Upper lobe of left lung (tissue), 6 donors: ENCODE measurements around the gene S100A9. TPM values are rescaled to one million over a fixed set of nuclear protein-coding genes. Genes with fewer than 3 reads are reported as not detected.

Experiments
- ATAC-seq, 2 donors: fragments of 200-7000 bp; cut with Tn5 transposase; one replicate each; pipeline ENCODE4 v1.9.1; 2022; ENCODE audit warnings: mild to moderate bottlenecking in 2 of 2, moderate library complexity in 2 of 2; ENCODE audit not compliant: low FRiP score in 2 of 2
- DNase-seq, 2 donors: peaks; one replicate each; pipeline ENCODE4 v3.0.0-alpha.2; 2019 to 2020
- H3K27ac ChIP-seq, 4 donors: fragments of 200-600 bp; sonication (generic); one replicate each; pipeline ENCODE4 v1.5.1; 2016 to 2019
- H3K27me3 ChIP-seq, 4 donors: fragments of 200-600 bp; sonication (generic); one replicate each; pipeline ENCODE4 v1.5.1; 2017 to 2019
- H3K36me3 ChIP-seq, 4 donors: fragments of 200-600 bp; sonication (generic); one replicate each; pipeline ENCODE4 v1.5.1; 2016 to 2019
- H3K4me1 ChIP-seq, 4 donors: fragments of 200-600 bp; sonication (generic); one replicate each; pipeline ENCODE4 v1.5.1; 2018 to 2019
- H3K4me3 ChIP-seq, 4 donors: fragments of 200-600 bp; sonication (generic); one replicate each; pipeline ENCODE4 v1.5.1; 2017 to 2019; ENCODE audit warnings: mild to moderate bottlenecking in 2 of 4, moderate library complexity in 1 of 4
- H3K9me3 ChIP-seq, 4 donors: fragments of 200-600 bp; sonication (generic); one replicate each; pipeline ENCODE4 v1.5.1; 2018 to 2019
- EP300 ChIP-seq, 4 donors: sonication (generic); formaldehyde crosslinking; IDR thresholded peaks; one replicate each; pipeline ENCODE4 v1.5.1; 2017; ENCODE audit warnings: antibody characterized with exemption in 4 of 4, control low read depth in 2 of 4
- POLR2A ChIP-seq, 4 donors: fragments of 450-650 bp; IDR thresholded peaks; one replicate each; pipeline ENCODE4 v1.5.1; 2016 to 2017; ENCODE audit warnings: antibody characterized with exemption in 4 of 4, mild to moderate bottlenecking in 2 of 4
- POLR2AphosphoS5 ChIP-seq, 2 donors: sonication (generic); formaldehyde crosslinking; IDR thresholded peaks; one replicate each; pipeline ENCODE4 v1.5.1; 2017; ENCODE audit warnings: antibody characterized with exemption in 2 of 2
- WGBS, 2 donors: methylation state at CpG; one replicate each; pipeline ENCODE4 v1.1.5; 2017 to 2018; 5-methylcytosine and 5-hydroxymethylcytosine counted together
- total RNA-seq, 6 donors: library from RNA; depleted of rRNA in 4 of 6; stranded (reverse); fragments of >200 nt in 4 of 6; gene quantifications; one replicate each; pipeline versions ENCODE4 v1.1.0 to v1.2.1, GENCODE V29; 2016 to 2021
- TF ChIP-seq, protein P1 (sequence below), 6 experiments: fragments of 450-650 bp in 4 of 6; fragments of 200-600 bp in 2 of 6; sonication (generic) in 2 of 6; IDR thresholded peaks; one replicate each; pipeline ENCODE4 v1.5.1; 2016 to 2019; ENCODE audit warnings: antibody characterized with exemption in 6 of 6
- donor health status: DM: no; HTN: no; CAD: no; lungs with moderate emphysema.
- donor health status: DM: no; HTN: yes; CAD: no; lungs with severe emphysema.

Gene S100A9
- total RNA-seq, 6 donors from 2014 or later = 133 to 1,125 (median 606) TPM

- Histone ChIP-seq H3K36me3 (no peaks in the 10 kb centered on the region), H3K4me3 (no peak overlapping the region), H3K9me3 (no peaks in the 10 kb centered on the region), H3K4me1 (peaks cover 4 to 23% (median 19%) of the 10 kb centered on the region in 4 donors), H3K27me3 (no peaks in the 10 kb centered on the region), H3K27ac (no peak overlapping the region)
- TF ChIP-seq POLR2A (IDR thresholded peaks at IDR 0.05) = no peak
- TF ChIP-seq EP300 (IDR thresholded peaks at IDR 0.05) = no peak
- TF ChIP-seq, protein P1, sequence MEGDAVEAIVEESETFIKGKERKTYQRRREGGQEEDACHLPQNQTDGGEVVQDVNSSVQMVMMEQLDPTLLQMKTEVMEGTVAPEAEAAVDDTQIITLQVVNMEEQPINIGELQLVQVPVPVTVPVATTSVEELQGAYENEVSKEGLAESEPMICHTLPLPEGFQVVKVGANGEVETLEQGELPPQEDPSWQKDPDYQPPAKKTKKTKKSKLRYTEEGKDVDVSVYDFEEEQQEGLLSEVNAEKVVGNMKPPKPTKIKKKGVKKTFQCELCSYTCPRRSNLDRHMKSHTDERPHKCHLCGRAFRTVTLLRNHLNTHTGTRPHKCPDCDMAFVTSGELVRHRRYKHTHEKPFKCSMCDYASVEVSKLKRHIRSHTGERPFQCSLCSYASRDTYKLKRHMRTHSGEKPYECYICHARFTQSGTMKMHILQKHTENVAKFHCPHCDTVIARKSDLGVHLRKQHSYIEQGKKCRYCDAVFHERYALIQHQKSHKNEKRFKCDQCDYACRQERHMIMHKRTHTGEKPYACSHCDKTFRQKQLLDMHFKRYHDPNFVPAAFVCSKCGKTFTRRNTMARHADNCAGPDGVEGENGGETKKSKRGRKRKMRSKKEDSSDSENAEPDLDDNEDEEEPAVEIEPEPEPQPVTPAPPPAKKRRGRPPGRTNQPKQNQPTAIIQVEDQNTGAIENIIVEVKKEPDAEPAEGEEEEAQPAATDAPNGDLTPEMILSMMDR (IDR thresholded peaks at IDR 0.05) = no peak
- TF ChIP-seq POLR2AphosphoS5 (IDR thresholded peaks at IDR 0.05) = no peak
- ATAC-seq = no peak
- DNase-seq = no peak
- WGBS, 2 donors = 83 to 96% methylated on average over 4 of the region's 4 CpGs
Observed at GRCh38 chr1:153341431-153341934, 16.2 kb upstream of the S100A9 start.

DNA sequence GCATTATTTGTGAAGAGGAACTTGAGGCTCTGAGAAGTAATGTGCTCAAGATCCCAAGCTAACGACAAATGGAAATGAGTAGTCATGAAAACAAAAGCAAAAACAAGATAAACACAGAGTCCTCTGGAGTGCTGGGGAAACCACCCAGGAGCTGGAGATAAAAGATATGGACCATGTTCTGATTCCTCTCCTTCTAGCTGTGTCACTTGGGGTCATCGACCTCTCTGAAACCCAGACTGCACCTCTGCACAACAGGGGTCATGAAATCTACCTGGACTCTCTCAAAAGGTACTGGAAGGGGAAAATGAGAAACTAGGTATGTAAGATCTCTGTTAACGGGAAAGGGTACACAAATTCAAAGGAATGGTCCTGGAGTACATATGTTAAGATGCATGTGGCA, 15.5 kb upstream of the S100A9 start:
- TF ChIP-seq, protein P1 (IDR thresholded peaks at IDR 0.05) = no peak
- TF ChIP-seq POLR2A (IDR thresholded peaks at IDR 0.05) (no peak), EP300 (IDR thresholded peaks at IDR 0.05) (no peak), POLR2AphosphoS5 (IDR thresholded peaks at IDR 0.05) (no peak)
- Histone ChIP-seq H3K36me3 (no peaks in the 10 kb centered on the region), H3K4me3 (no peak overlapping the region), H3K9me3 (no peaks in the 10 kb centered on the region), H3K27me3 (no peaks in the 10 kb centered on the region), H3K27ac (no peak overlapping the region), H3K4me1 (peaks cover 4 to 25% (median 19%) of the 10 kb centered on the region in 4 donors)
- DNase-seq (no peak), ATAC-seq (no peak)
- 73 to 74% methylated on average over 3 of the region's 3 CpGs for WGBS, 2 donors

DNA sequence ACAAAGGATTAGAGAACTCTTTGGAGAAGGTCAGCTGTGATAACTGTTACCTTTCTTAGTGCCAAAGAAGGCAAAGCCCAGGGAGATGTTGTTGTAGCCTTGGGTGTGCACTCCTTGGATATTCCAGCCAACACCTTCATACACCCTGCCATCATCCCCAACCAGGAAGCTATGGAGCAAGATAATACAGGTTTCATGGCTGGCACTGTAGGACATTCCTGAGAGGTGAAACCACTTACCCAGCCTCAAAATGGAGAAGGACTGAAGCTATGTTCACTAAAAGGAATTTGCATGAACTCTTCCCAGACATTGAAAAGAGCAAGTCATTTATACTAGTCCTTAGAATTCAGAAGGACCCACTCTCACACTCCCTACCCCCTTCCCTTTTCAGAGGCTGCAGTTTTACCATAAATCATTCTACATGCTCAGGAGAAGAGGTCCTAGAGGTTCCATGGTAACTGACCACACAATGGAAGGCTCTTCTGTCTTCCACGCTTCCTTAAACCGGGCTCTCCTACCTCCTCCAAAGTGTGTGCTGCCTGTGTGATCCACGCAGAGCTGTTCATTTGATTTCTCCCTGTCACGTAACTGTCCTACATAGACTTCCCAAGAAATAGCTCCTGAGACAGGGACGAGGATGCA, 14.5 kb upstream of the S100A9 start:
- WGBS, 2 donors = 40 to 49% methylated on average over 5 of the region's 5 CpGs

GRCh38 chr1:153343811-153344717, 13.6 kb upstream of the S100A9 start:
- no peak overlapping the region for H3K27ac ChIP-seq
- ATAC-seq = no peak
- H3K27me3 ChIP-seq = no peaks in the 10 kb centered on the region
- WGBS, 2 donors = 34 to 43% methylated on average over 9 of the region's 9 CpGs
- no peak overlapping the region for H3K4me3 ChIP-seq
- no peak for DNase-seq
- TF ChIP-seq POLR2AphosphoS5 (IDR thresholded peaks at IDR 0.05) = no peak
- no peak for TF ChIP-seq EP300 (IDR thresholded peaks at IDR 0.05)
- no peak for TF ChIP-seq POLR2A (IDR thresholded peaks at IDR 0.05)
- TF ChIP-seq, protein P1 (IDR thresholded peaks at IDR 0.05) = no peak
- H3K36me3 ChIP-seq = no peaks in the 10 kb centered on the region
- no peaks in the 10 kb centered on the region for H3K9me3 ChIP-seq
- H3K4me1 ChIP-seq = peaks cover 4 to 25% (median 19%) of the 10 kb centered on the region in 4 donors

More for the DNA sequence above, 14.5 kb upstream of the S100A9 start:
- ATAC-seq (no peak), DNase-seq (no peak)
- Histone ChIP-seq H3K4me3 (no peak overlapping the region), H3K27ac (no peak overlapping the region), H3K27me3 (no peaks in the 10 kb centered on the region), H3K4me1 (peaks cover 4 to 25% (median 19%) of the 10 kb centered on the region in 4 donors), H3K9me3 (no peaks in the 10 kb centered on the region), H3K36me3 (no peaks in the 10 kb centered on the region)
- TF ChIP-seq, protein P1 (IDR thresholded peaks at IDR 0.05) = no peak
- TF ChIP-seq EP300 (IDR thresholded peaks at IDR 0.05) = no peak
- no peak for TF ChIP-seq POLR2A (IDR thresholded peaks at IDR 0.05)
- no peak for TF ChIP-seq POLR2AphosphoS5 (IDR thresholded peaks at IDR 0.05)
